ENCODE data around the gene OR2A1.
"Not testable (repeated sequence)": the region's sequence is repeated elsewhere in the genome, so short reads cannot be mapped to it uniquely, and the experiment has no call there.

OR2A1 gene, protein sequence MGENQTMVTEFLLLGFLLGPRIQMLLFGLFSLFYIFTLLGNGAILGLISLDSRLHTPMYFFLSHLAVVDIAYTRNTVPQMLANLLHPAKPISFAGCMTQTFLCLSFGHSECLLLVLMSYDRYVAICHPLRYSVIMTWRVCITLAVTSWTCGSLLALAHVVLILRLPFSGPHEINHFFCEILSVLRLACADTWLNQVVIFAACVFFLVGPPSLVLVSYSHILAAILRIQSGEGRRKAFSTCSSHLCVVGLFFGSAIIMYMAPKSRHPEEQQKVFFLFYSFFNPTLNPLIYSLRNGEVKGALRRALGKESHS

DNA sequence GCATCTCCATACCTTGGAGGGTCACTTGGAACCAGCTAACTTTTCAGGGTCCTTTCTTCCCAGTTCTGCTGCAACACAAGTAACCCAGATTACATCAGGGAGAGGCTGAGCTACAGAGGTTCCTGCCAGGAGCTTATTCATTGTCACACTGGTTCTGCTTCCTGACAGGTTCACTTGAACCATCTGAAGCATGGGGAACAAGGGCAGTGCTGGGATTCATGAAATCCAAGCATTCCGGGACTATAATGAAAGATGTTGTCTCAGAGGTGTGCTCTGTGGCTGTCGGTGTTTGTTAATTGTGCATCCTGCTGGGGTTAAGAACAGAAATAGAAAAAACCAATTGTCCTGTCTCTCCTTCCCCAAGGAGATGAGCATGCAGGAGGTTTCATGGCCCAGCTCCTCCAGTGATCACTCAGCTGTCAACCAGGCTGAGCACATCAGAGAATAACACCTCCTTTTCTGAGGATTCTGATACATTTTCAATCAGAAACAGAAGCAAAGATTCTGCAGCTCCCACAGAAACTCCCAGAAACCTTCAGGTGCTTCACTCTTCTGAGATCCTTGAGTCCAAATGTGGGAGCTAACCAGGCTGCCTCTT lies at the start of gene OR2A1:
OR2A1 (plus strand) TSS at position 548 of the 598 bp plus-strand sequence. CDS start 5,706 bp downstream, outside the sequence.
- not testable (repeated sequence) for FAIRE-seq

DNA sequence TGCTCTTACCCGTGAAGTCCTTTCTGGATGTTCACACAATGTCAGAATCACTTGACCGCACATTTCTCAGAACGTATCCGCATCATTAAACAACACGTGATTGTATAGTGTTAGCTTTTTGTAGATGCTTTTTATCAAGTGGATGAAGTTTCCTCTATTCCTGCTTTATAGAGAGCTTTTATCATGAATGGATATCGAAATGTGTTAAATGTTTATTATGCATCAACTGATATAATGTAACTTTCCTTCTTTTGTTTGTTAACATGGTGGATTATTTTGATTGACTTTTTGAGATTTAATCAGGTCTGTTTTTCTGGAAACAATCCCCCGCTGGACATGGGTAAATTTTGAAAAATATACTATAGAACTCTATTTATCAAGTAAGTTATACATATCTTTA lies 47.5 kb upstream of the OR2A1 start, which contains the start of gene OR2A7:
OR2A7 (minus strand) TSS at position 101 of the 400 bp plus-strand sequence. CDS start 5,164 bp downstream, outside the sequence.
- FAIRE-seq; DNase-seq (ENCODE audit: insufficient read length, low spot score): not testable (repeated sequence)

More for the DNA sequence above, at the start of gene OR2A1:
- DNase-seq (ENCODE audit: insufficient read length, low spot score): not testable (repeated sequence)

DNA sequence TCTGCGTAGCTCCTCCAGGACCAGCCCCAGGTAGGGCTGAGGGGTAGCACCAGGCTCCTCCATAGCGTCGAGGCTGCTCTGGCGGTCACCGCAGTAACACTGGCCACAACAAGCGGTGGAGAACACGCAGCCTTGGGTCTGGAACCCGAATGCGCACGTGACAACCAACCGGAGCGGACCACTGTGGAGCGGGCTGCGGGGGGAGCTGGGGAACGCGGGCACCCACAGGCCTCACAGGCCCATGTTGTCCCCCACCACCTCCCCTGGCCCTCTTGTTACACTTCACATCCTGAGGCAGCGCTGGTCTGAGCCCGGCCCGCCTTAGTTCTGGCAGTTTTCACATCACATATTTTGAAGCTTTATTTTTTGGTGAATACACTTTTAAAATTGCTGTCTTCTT lies 43.0 kb upstream of the OR2A1 start, which contains the start of gene CTAGE8:
CTAGE8 (minus strand) TSS at position 101 of the 400 bp plus-strand sequence; CDS start at position 63, 38 bp downstream.
- FAIRE-seq; DNase-seq (ENCODE audit: insufficient read length, low spot score): not testable (repeated sequence)

DNA sequence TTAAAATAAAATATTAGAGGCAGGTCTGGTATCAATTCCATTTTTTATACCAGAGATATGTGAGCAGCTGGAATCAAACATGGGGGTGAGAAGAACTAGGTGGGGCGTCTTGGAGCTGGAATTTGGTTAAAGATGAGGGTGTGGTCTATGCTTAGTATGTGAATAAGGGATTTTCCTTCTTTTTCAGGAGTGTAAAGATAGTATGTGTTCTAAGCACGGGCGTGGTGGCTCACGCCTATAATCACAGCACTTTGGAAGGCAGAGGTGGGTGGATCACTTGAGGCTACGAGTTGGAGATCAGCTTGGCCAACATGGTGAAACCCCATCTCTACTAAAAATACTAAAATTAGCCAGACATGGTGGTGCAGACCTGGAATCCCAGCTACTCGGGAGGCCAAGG lies 36.9 kb upstream of the OR2A1 start:
- DNase-seq (ENCODE audit: insufficient read length, low spot score); FAIRE-seq: not testable (repeated sequence)

DNA sequence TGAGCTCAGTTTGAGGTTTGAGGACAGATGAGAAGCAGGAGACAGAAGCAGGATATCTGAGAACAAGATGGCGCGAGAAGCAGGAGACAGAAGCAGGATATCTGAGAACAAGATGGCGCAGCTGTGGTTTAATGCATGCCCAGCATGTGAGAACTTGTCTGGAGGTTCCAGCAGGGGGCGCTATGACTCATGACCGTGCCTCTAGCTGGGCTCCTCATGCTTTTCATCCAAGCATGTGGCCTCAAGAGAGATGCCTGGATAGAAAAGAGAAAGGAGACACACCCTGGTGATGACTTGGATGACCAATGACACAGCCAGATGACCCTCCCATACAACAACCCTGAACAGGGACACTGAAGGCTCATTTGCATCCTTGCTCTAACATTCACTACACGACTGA lies 32.2 kb upstream of the OR2A1 start:
- FAIRE-seq; DNase-seq (ENCODE audit: insufficient read length, low spot score): not testable (repeated sequence)

DNA sequence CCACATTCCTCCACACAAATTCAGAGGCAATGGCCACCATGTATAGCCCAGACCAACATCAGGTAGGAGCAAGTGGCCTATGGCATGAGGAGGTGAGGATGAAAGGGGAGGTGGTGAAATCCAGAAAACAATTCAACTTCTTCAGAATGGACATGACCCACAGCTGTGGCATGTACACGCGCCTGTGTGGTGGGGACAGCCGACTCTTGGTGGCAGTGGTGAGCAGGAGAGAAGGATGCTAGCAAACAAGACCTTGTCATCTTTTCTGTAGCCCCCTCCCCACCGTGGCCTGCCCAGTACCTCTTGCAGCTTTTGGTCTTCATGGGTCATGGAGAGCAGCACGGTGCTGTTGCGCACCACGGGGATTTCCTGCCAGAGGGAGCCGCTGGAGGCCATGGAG lies 30.2 kb upstream of the OR2A1 start:
- DNase-seq (ENCODE audit: insufficient read length, low spot score); FAIRE-seq: not testable (repeated sequence)

DNA sequence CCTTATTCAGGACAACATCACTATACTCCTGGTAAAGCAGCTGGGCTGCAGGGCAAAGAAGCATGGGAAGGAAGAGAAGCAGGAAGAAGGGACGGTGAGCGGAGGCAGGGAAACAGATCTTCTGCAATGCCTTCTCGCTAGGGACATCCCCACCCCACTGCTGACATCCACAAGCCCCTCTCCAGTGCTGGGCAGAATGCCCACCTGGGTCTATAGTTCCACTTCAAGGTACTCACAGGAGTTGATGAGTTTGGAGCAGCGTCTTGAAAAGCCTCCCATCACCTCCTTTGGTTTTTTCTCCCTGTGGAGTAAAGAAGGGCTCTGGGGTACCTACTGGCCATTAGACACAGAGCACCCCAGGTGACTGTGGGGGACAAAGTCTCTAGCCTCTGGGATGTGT lies 29.7 kb upstream of the OR2A1 start:
- FAIRE-seq; DNase-seq (ENCODE audit: insufficient read length, low spot score): not testable (repeated sequence)

DNA sequence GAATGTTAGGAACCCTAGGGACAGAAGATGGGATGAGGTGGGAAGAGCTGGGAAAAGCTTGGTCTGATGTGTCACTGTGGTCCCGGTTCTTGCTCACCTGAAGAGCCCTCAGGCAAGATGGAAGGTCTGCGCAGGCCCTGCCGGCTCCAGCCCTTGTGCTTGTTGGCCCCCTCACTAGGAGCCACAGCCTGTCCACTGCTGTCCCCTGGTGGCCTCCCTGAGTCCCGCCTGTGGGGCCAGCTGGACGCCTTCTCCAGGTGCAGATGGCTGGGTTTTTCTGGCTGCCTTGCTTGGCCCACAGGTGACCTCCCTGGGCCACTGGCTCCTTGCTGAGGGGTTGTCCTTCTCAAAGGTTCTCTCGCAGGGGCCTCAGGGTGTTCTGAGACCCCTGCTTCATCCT lies 28.5 kb upstream of the OR2A1 start:
- FAIRE-seq; DNase-seq (ENCODE audit: insufficient read length, low spot score): not testable (repeated sequence)

DNA sequence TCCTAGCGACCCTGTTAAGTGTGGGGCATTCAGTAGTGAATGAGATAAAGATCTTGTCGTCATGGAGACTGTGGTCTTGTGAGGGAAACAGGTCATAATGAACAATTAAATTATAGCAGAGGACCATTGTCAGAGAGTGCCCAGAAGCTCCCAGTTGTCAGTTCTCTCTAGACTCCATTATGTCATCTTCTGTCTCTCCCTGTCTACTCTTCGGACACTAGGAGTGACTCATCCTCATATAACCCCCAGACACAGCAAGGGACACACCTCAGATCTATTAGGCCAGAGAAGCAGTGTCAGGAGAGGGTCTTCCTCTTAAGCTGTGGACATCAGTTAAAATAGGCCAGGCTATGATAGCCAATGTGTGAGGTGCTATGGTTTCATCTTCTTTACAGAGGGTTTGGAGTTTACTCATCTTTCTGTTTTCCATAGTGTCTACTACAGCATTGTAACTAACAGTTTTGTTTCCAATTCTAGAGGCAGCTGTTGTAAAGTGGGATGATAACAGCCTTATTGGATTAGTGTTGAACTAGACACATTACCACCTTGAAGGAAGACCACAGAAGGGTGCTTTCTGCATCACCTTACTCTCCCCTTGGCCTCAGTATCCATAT lies 24.9 kb upstream of the OR2A1 start:
- DNase-seq (ENCODE audit: insufficient read length, low spot score); FAIRE-seq: not testable (repeated sequence)

DNA sequence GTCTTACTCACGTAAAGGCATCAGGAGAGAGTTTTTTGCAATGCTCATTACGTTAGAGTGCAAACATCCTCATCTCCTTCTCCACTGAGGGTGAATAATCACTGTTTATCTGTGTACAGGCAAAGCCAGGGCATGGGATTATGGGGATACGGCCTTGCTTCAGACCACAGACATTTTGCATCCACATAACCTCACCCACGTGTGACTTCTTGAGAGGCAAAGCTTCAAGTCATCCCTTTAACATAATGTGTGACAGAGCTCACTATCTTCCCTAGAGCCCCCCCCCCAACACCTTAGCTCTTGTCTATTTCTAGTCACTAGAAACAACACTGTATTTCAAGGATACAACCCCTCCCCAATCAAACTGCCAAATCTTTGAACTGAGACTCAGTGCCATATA lies 20.6 kb upstream of the OR2A1 start:
- not testable (repeated sequence) for FAIRE-seq; DNase-seq (ENCODE audit: insufficient read length, low spot score)

DNA sequence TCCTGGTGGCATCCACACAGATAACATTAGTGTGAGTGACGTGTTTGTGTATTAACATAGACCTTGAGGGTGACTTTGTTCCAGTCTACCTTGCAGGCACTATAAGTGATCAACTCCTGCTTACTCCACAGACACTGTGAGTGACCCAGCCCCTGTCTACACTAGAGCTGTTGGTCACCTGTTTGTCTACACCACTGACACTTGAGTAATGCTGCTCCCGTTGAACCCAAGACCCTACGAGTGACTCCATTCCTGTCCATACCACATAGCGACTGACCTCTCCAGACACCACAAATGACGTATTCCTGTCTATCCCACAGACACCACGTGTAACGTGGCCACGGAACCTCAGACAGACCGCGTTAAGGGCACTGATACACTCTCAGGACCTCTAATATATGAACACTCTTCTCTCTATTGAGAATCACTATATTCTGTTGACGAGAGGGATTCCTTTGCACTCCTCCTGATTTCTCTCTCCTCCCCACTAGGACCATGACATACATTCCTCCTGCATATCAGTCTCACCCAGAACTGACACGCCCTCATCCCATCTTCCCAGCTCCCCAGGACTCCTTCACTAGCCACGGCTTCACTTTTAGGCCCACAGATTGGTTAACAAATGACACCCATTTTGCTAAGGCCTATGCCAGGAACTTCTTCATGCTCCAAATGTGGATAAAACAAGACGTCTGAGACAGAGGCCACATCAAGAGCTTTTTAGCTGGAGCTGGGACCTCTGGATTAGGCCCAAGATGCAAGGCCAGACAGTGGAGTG lies 19.6 kb upstream of the OR2A1 start:
- DNase-seq (ENCODE audit: insufficient read length, low spot score); FAIRE-seq: not testable (repeated sequence)

DNA sequence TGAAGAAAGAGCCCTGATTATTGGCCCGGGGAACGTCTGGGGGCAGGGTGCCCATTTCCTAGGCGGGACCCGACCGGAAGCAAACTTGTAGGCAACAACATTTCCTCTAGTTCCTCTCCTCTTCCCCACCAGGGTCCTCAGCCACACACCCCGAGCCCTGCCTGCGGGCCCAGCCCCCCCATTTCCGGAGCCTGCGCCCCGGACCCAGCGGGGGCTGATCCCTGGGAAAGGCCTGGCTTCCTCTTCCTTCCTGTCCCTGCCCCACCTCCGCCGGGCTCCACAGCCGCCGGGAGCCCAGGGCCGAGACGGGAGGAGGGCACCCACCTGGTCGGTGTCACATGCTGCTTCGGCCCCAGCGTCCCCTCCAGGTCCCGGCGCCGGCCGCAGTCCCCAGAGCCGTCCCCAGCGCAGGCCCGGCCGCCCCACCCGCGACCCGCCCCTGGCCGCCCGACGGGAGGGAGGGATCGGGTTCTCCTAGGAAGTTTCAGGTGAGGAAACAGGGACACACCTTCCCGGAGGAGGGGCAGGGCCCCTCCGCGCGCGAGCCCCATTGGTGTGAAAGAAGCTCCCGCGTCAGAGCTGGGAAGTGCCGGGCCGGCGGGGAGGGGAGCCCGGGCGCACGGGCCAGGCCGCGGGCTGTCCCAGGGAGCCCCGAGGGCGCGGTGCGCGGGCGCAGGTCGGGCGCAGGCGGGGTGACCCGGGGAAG lies 18.3 kb upstream of the OR2A1 start:
- not testable (repeated sequence) for FAIRE-seq

DNA sequence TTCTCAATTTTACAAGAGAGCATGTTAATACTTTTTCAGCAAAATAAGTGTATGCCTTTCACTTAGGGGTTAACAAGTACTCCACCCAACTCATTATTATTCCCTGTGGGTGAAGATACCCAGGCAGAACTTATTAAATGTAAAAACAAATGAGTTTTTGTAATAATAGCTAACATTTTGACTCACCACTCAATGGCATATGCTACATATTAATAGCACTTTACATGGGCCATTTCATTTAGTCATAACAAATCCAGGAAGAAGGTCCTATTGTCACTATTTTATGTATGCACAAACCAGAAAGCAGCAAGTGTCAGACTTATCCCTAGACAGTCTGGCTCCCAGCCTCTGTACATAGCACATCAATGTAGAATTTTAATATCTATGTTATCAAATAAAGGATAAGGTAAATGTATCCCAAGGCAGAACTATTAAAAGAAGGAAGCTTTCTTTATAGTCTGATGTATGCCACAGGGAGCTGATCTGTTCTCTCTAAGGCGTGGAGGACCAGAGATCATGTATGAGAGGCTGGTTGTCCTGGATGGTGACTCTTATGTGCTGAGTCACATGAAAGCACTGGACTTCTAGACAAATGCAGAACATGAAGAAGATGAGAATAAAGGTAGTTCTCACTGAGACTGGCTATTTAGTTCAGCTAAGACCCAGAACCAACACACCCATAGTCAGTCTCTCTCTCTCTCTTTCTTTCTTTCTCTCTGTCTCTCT lies 9.5 kb upstream of the OR2A1 start:
- FAIRE-seq; DNase-seq (ENCODE audit: insufficient read length, low spot score): not testable (repeated sequence)

More for the DNA sequence above, 18.3 kb upstream of the OR2A1 start:
- DNase-seq (ENCODE audit: insufficient read length, low spot score): not testable (repeated sequence)

DNA sequence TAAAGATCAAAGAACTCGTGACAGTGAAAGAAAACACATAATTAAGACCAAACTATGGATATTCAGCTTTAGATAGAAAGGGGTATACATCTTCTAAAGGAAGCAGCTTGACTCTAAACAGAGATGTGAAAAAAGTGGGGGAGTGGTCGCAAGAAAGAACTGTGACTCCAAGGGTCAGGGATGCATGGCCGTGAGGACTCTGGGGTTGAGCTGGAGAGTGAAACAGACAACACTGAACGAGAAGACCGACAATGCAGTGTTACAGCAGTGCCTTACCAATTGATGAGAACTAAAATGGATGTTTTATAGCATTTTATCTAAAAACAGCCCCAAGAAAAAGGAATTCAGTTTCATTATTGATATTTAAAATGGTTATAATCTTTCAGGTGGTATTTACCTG lies 8.6 kb upstream of the OR2A1 start:
- DNase-seq (ENCODE audit: insufficient read length, low spot score); FAIRE-seq: not testable (repeated sequence)

DNA sequence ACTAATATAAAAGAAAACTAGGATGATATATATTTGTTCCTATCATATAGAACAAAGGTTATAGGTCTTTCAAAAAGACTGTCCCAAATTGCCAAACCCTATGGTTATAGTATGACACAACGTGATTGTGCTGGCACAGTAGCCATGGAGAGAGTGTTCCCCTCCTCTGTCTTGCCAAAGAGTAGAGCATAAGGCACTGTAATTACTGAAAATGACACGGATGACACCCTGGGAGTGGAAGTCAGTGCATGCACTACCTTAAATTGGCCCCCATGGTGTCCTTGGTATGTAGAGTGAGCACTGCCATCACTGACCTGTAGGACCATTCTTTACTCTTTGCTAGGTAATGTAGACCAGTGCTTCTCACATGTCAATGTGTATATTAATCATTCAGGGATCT lies 7.1 kb upstream of the OR2A1 start:
- not testable (repeated sequence) for FAIRE-seq; DNase-seq (ENCODE audit: insufficient read length, low spot score)

DNA sequence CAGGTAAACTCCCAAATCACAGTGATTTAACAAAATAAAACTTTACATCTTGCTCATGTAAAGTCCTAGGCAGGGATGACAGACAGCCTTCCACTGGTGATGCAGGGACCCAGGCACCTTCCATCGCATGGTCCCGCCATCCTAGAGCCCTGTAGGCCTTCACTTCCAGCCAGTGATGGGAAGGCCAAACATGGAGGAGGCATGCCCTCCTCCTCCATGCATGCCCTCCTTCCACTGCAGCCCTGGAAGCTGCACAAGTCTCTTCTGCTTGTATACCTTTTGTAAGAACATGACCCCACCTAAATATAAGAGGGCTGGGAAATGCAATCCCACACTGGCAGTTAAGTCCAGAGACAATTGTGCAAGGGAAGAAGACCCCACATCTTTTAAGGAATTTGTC lies 2.5 kb upstream of the OR2A1 start:
- FAIRE-seq; DNase-seq (ENCODE audit: insufficient read length, low spot score): not testable (repeated sequence)

DNA sequence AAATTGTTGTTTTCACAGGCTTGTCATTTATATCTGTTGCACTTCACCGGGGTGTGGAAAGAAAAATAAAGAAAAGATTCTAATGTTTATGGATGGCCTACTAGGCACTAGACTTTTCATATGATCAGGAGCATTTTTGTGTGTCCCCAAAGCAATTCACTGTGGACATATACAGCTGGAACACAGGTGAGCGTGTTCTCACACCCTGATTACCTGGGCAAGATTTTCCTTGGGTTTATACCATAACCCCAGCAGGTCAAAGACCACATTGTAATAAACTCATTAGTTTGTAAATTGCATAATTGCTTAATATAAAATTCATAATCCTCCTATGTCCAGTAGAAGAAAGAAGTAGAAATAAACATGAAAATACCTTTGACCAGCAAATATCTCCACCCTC lies 1.0 kb upstream of the OR2A1 start:
- not testable (repeated sequence) for DNase-seq (ENCODE audit: insufficient read length, low spot score)

DNA sequence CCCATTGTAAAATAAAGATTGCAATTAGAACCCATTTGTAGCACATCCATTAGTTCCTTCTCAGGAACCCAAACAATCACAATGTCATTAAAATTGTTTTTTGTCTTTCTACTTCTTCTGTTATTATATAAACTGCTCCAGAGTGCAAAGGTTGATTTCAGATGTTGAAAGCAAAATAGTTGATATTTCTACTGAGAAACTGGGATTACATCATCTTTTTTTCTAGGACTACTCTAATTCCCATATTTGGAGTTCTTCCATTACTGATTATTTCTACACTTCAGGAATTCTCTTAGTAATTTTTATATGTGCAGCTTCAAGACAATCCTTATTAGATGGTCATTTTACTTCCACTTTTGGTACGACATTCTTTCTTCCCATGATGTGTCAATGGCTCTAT lies 5.3 kb downstream of the OR2A1 start:
- not testable (repeated sequence) for FAIRE-seq; DNase-seq (ENCODE audit: insufficient read length, low spot score)

More for the DNA sequence above, 1.0 kb upstream of the OR2A1 start:
- not testable (repeated sequence) for FAIRE-seq

DNA sequence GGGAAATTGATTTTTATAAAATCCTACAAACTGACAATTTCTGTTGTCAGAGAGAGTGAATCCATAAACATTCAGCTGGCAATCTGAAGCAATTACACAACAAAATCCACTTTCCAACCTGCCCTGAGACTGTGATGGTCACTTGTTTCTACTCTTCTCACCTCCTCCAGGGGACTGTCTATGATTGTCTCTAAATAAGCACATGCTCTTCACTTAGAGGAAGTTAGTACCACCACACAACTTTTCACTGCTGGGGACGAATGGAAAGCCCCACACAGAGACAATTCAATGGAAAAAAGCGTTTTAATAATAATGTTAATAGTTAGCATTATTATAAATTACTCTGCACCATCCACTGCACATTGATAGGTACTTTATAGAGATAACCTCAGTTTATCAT lies 7.3 kb downstream of the OR2A1 start:
- not testable (repeated sequence) for DNase-seq (ENCODE audit: insufficient read length, low spot score); FAIRE-seq
